PC-9 (cell line): ENCODE measurements around the gene RUVBL2. TPM values are rescaled to one million over a fixed set of nuclear protein-coding genes. Genes with fewer than 3 reads are reported as not detected.

ENCODE experiments used
- BruUV-seq: library from RNA; stranded (reverse); fragments of 400-500 nt; replicated peaks from 2 replicates; lab custom pipeline; 2021; lab: Mats Ljungman, UMichigan
- CTCF ChIA-PET: fragments of 300-600 bp; sonication (Branson Sonifier 250); formaldehyde crosslinking; loops from one replicate; lab custom pipeline; 2022; ENCODE audit warnings: antibody characterized with exemption; lab: Charles Lee
- POLR2A ChIA-PET: fragments of 300-600 bp; sonication (Branson Sonifier 250); formaldehyde crosslinking; loops from one replicate; lab custom pipeline; 2022; ENCODE audit warnings: antibody characterized with exemption; ENCODE audit not compliant: unreplicated experiment; lab: Charles Lee
- DNase-seq, 2 experiments: peaks; one replicate each; pipeline versions ENCODE4 v3.0.0 to v3.0.0-alpha.2; 2015 to 2022; ENCODE audit warnings: mixed read lengths in 1 of 2
- H2AFZ ChIP-seq: fragments of 200-600 bp; sonication (generic); 2 replicates; pipeline ENCODE4 v1.8.1; 2017; ENCODE audit warnings: antibody characterized with exemption
- H3F3A ChIP-seq: fragments of 200-600 bp; sonication (generic); 2 replicates; pipeline ENCODE4 v1.8.1; 2017; ENCODE audit warnings: antibody characterized with exemption, mild to moderate bottlenecking, low read depth; ENCODE audit not compliant: insufficient read depth
- H3K27ac ChIP-seq: fragments of 200-600 bp; sonication (generic); 2 replicates; pipeline ENCODE4 v1.6.1; 2016; ENCODE audit warnings: mixed run types
- H3K27me3 ChIP-seq: fragments of 200-600 bp; sonication (generic); 2 replicates; pipeline ENCODE4 v1.6.1; 2016; ENCODE audit warnings: low read depth, mixed run types; ENCODE audit not compliant: insufficient read depth
- H3K36me3 ChIP-seq: fragments of 200-600 bp; sonication (generic); 2 replicates; pipeline ENCODE4 v1.6.1; 2016; ENCODE audit warnings: low read depth, mixed run types
- H3K4me1 ChIP-seq: fragments of 200-600 bp; sonication (generic); replicated peaks from 2 replicates; pipeline ENCODE4 v1.6.1; 2016; ENCODE audit warnings: mixed run types; ENCODE audit not compliant: insufficient read depth
- H3K4me2 ChIP-seq: fragments of 200-600 bp; sonication (generic); 2 replicates; pipeline ENCODE4 v1.6.1; 2017; ENCODE audit warnings: mixed run types
- H3K4me3 ChIP-seq: fragments of 200-600 bp; sonication (generic); 2 replicates; pipeline ENCODE4 v1.6.1; 2016; ENCODE audit warnings: mixed run types
- H3K79me2 ChIP-seq: fragments of 200-600 bp; sonication (generic); 2 replicates; pipeline ENCODE4 v1.6.1; 2017; ENCODE audit warnings: low read depth, mixed run types
- H3K9me2 ChIP-seq: fragments of 200-600 bp; sonication (generic); 2 replicates; pipeline ENCODE4 v1.8.1; 2017; ENCODE audit warnings: mild to moderate bottlenecking; ENCODE audit not compliant: insufficient read depth
- H3K9me3 ChIP-seq: fragments of 200-600 bp; sonication (generic); 2 replicates; pipeline ENCODE4 v1.8.1; 2016; ENCODE audit warnings: low read depth; ENCODE audit not compliant: insufficient read depth
- H4K20me1 ChIP-seq: fragments of 200-600 bp; sonication (generic); 2 replicates; pipeline ENCODE4 v1.8.1; 2017; ENCODE audit not compliant: insufficient read depth
- CTCF ChIP-seq: fragments of 200-600 bp; sonication (generic); conservative IDR thresholded peaks from 2 replicates; pipeline ENCODE4 v1.6.1; 2017; ENCODE audit warnings: mixed run types, antibody characterized with exemption, mild to moderate bottlenecking, moderate library complexity
- EZH2 ChIP-seq: fragments of 200-600 bp; sonication (generic); IDR thresholded peaks from 2 replicates; pipeline ENCODE4 v1.8.0; 2017; ENCODE audit warnings: antibody characterized with exemption, low read depth
- intact Hi-C: fragments of 100-400 bp; cut with micrococcal nuclease; formaldehyde crosslinking; loops from one replicate; pipeline ENCODE4 v1.10.0; 2022; ENCODE audit not compliant: unreplicated experiment
- total RNA-seq: library from RNA; stranded (reverse); gene quantifications from 2 replicates; pipeline ENCODE4 v1.2.3, GENCODE V29; 2021

RUVBL2 gene
- total RNA-seq, 1 experiment from 2014 or later, result 179 TPM

GRCh38 chr19:49061445-49061844 is 67.8 kb downstream of the RUVBL2 start:
- no peak overlapping the region for H2AFZ ChIP-seq
- H3K4me3 ChIP-seq, result no peak overlapping the region
- no peaks in the 10 kb centered on the region for H3K36me3 ChIP-seq
- no peak for TF ChIP-seq CTCF
- no peak for TF ChIP-seq EZH2
- no peak for DNase-seq
- CTCF ChIA-PET, result no interaction called here
- no TSS peak for BruUV-seq
- H3K4me1 ChIP-seq, result peaks cover 17% of the 10 kb centered on the region; the same call in 1 of the 2 replicates
- no peak overlapping the region for H3K4me2 ChIP-seq
- H3K9me2 ChIP-seq, result no peaks in the 10 kb centered on the region
- no peaks in the 10 kb centered on the region for H4K20me1 ChIP-seq
- H3K9me3 ChIP-seq, result no peaks in the 10 kb centered on the region
- H3K79me2 ChIP-seq, result no peaks in the 10 kb centered on the region
- intact Hi-C loops, result no loop called here
- no peak overlapping the region for H3K27ac ChIP-seq
- peaks cover 33% of the 10 kb centered on the region for H3F3A ChIP-seq
- H3K27me3 ChIP-seq, result peaks cover 5% of the 10 kb centered on the region; the same call in 1 of the 2 replicates
- POLR2A ChIA-PET, result no interaction called here

- intact Hi-C loops, result no loop called here
- TF ChIP-seq EZH2, result no peak
- no peak for TF ChIP-seq CTCF
Measured at GRCh38 chr19:49064029-49064629, 70.4 kb downstream of the RUVBL2 start.

GRCh38 chr19:49064768-49065611 is 71.3 kb downstream of the RUVBL2 start, which contains the start of gene NTF4:
Gene NTF4, minus strand, starts transcription at chr19:49064818. Its CDS starts 2,821 bp downstream, at chr19:49061997.
- H3K79me2 ChIP-seq, result no peaks in the 10 kb centered on the region
- H3K4me1 ChIP-seq, result peaks cover 11% of the 10 kb centered on the region; the same call in 1 of the 2 replicates
- ChIA-PET POLR2A (interaction anchor here (0.6 kb wide), 1 partner anchor 49 kb away, joined by 14 read pairs; the partner anchor contains the start of gene LIN7B), CTCF (interaction anchor here (0.6 to 1.1 kb wide), 6 partner anchors 9 to 407 kb away, joined by 3 to 8 read pairs (median 4); no protein-coding TSS in a partner anchor)
- peaks cover 41% of the 10 kb centered on the region for H3F3A ChIP-seq
- no peak within 1 kb of the TSS for H3K27ac ChIP-seq
- H3K36me3 ChIP-seq, result no peaks in the 10 kb centered on the region
- no peaks in the 10 kb centered on the region for H3K9me3 ChIP-seq
- intact Hi-C loops, result no loop called here
- H3K9me2 ChIP-seq, result no peaks in the 10 kb centered on the region
- H4K20me1 ChIP-seq, result no peaks in the 10 kb centered on the region
- TF ChIP-seq EZH2 (no peak), CTCF (no peak)
- no TSS peak for BruUV-seq
- H2AFZ ChIP-seq, result no peak within 1 kb of the TSS
- peak within 1 kb of the TSS; percentile 62 for H3K4me2 ChIP-seq
- H3K4me3 ChIP-seq, result peak within 1 kb of the TSS; percentile 35; the same call in 1 of the 2 replicates
- peaks cover 17% of the 10 kb centered on the region for H3K27me3 ChIP-seq
- peak in 1 of 2 experiments; percentile 75 for DNase-seq

More at GRCh38 chr19:49064029-49064629, 70.4 kb downstream of the RUVBL2 start:
- Histone ChIP-seq H3K36me3 (no peaks in the 10 kb centered on the region), H3K27ac (no peak overlapping the region), H3K79me2 (no peaks in the 10 kb centered on the region), H4K20me1 (no peaks in the 10 kb centered on the region), H3K9me3 (no peaks in the 10 kb centered on the region), H3K9me2 (no peaks in the 10 kb centered on the region), H3F3A (peaks cover 42% of the 10 kb centered on the region), H3K27me3 (peaks cover 14% of the 10 kb centered on the region), H3K4me1 (peaks cover 11% of the 10 kb centered on the region; the same call in 1 of the 2 replicates), H3K4me2 (peak overlapping the region; percentile 62), H2AFZ (no peak overlapping the region), H3K4me3 (peak overlapping the region; percentile 35; the same call in 1 of the 2 replicates)
- ChIA-PET CTCF (interaction anchor here (0.5 to 1.0 kb wide), 3 partner anchors 10 to 219 kb away, joined by 3 to 7 read pairs (median 5); no protein-coding TSS in a partner anchor), POLR2A (interaction anchor here (0.6 kb wide), 1 partner anchor 50 kb away, joined by 14 read pairs; the partner anchor contains the start of gene LIN7B)
- BruUV-seq, result no TSS peak
- DNase-seq, result peak in 1 of 2 experiments; percentile 61
